Measurements from ENCODE around the gene DYNLRB2. TPM values are rescaled to one million over a fixed set of nuclear protein-coding genes. Genes with fewer than 3 reads are reported as not detected.

DYNLRB2 gene
- total RNA-seq, 1 donor from 2014 or later, result not detected

- Histone ChIP-seq H3K4me3 (no peak overlapping the region), H3F3A (ENCODE audit: low read depth) (no peaks in the 10 kb centered on the region), H3K27me3 (no peaks in the 10 kb centered on the region), H3K79me2 (ENCODE audit: low read depth) (no peaks in the 10 kb centered on the region), H3K9me3 (ENCODE audit: low read depth) (no peaks in the 10 kb centered on the region), H3K4me2 (no peak overlapping the region), H4K20me1 (ENCODE audit: low read depth) (no peaks in the 10 kb centered on the region), H2AFZ (replicated peaks) (no peak overlapping the region), H3K9ac (no peak overlapping the region), H3K27ac (no peak overlapping the region), H3K36me3 (no peaks in the 10 kb centered on the region), H3K4me1 (peaks cover 3% of the 10 kb centered on the region)
- H3K27ac Mint-ChIP-seq, result no peak overlapping the region
- H3K9me3 Mint-ChIP-seq, result no peaks in the 10 kb centered on the region
- no peak overlapping the region for H3K4me3 Mint-ChIP-seq
- TF ChIP-seq CTCF (IDR thresholded peaks at IDR 0.05) (no peak), EZH2 (IDR thresholded peaks at IDR 0.05) (no peak), EZH2phosphoT487 (IDR thresholded peaks at IDR 0.05) (no peak)
- peaks cover 2% of the 10 kb centered on the region for H3K27me3 Mint-ChIP-seq (ENCODE audit: insufficient read depth, low read depth)
- no peaks in the 10 kb centered on the region for H3K4me1 Mint-ChIP-seq
- no peaks in the 10 kb centered on the region for H3K36me3 Mint-ChIP-seq
- no peak for DNase-seq (ENCODE audit: low spot score)
Measured at GRCh38 chr16:80576343-80576912, 35.6 kb downstream of the DYNLRB2 start.

- no peak overlapping the region for H3K27ac ChIP-seq
- no peak overlapping the region for H3K4me2 ChIP-seq
- H2AFZ ChIP-seq (replicated peaks), result no peak overlapping the region
- H4K20me1 ChIP-seq (ENCODE audit: low read depth), result no peaks in the 10 kb centered on the region
- Mint-ChIP-seq H3K4me3 (no peak overlapping the region), H3K27me3 (ENCODE audit: insufficient read depth, low read depth) (peaks cover 2% of the 10 kb centered on the region), H3K36me3 (no peaks in the 10 kb centered on the region), H3K4me1 (no peaks in the 10 kb centered on the region), H3K9me3 (no peaks in the 10 kb centered on the region), H3K27ac (no peak overlapping the region)
- no peaks in the 10 kb centered on the region for H3K79me2 ChIP-seq (ENCODE audit: low read depth)
- H3K27me3 ChIP-seq, result no peaks in the 10 kb centered on the region
- no peaks in the 10 kb centered on the region for H3K36me3 ChIP-seq
- no peaks in the 10 kb centered on the region for H3F3A ChIP-seq (ENCODE audit: low read depth)
- H3K4me3 ChIP-seq, result no peak overlapping the region
- H3K9me3 ChIP-seq (ENCODE audit: low read depth), result no peaks in the 10 kb centered on the region
- DNase-seq (ENCODE audit: low spot score), result no peak
- no peak overlapping the region for H3K9ac ChIP-seq
- TF ChIP-seq EZH2phosphoT487 (IDR thresholded peaks at IDR 0.05), result no peak
- TF ChIP-seq EZH2 (IDR thresholded peaks at IDR 0.05), result no peak
- no peak for TF ChIP-seq CTCF (IDR thresholded peaks at IDR 0.05)
- H3K4me1 ChIP-seq, result peaks cover 3% of the 10 kb centered on the region
Measured at GRCh38 chr16:80577485-80578280, 36.9 kb downstream of the DYNLRB2 start.

DNA sequence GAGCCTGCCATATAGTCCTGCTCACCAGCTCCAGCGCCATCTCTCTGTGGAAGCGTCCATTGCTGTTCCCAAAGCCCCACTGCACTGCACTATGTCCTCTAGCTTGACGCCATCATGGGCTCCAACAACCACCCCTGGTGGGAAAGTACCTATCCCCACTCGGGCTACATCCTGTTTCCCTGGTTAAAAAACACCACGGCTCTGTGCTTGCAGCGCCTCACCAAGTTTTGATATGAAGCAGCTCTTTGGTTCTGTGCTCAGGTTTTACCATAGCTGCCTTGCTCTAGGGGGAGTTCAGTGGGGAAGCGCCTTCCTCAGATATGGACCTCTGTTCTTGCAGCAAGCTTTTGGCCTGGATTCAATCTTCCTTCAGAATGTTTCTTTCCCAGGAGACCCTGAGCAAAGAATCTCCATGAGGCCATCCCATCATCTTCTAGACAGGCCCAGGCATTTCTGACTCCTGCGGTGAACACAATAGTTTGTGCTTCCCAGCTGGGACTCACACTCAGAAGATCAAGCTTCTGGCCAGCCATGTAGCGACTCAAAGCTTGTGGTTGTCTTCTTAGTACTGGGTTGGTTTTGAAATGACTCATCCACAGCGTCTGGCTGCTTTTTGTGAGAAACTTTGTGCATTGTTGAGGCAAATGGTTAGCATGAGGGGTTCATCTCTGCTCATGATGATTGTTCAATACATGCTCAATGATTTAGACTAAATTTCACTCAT is 39.5 kb downstream of the DYNLRB2 start:
- Mint-ChIP-seq H3K36me3 (no peaks in the 10 kb centered on the region), H3K9me3 (no peaks in the 10 kb centered on the region), H3K4me1 (no peaks in the 10 kb centered on the region), H3K4me3 (no peak overlapping the region), H3K27ac (no peak overlapping the region), H3K27me3 (ENCODE audit: insufficient read depth, low read depth) (peaks cover 2% of the 10 kb centered on the region)
- Histone ChIP-seq H2AFZ (replicated peaks) (no peak overlapping the region), H3F3A (ENCODE audit: low read depth) (no peaks in the 10 kb centered on the region), H3K79me2 (ENCODE audit: low read depth) (no peaks in the 10 kb centered on the region), H3K27me3 (no peaks in the 10 kb centered on the region), H3K36me3 (no peaks in the 10 kb centered on the region), H3K4me2 (no peak overlapping the region), H3K9me3 (ENCODE audit: low read depth) (no peaks in the 10 kb centered on the region), H3K27ac (no peak overlapping the region), H3K4me3 (no peak overlapping the region), H4K20me1 (ENCODE audit: low read depth) (no peaks in the 10 kb centered on the region), H3K9ac (no peak overlapping the region), H3K4me1 (no peaks in the 10 kb centered on the region)
- no peak for TF ChIP-seq CTCF (IDR thresholded peaks at IDR 0.05)
- TF ChIP-seq EZH2phosphoT487 (IDR thresholded peaks at IDR 0.05), result no peak
- TF ChIP-seq EZH2 (IDR thresholded peaks at IDR 0.05), result no peak
- no peak for DNase-seq (ENCODE audit: low spot score)

Data from neural progenitor cell (in vitro differentiated cells).